Ovary (tissue), 3 donors: ENCODE results near the gene FAM222B.

Source experiments
- CTCF ChIP-seq, 3 donors: fragments of 450-650 bp in 2 of 3; fragments of 200-600 bp in 1 of 3; IDR thresholded peaks; one replicate each; pipeline versions ENCODE4 v1.5.1 to v1.8.0; 2016 to 2022; ENCODE audit warnings: antibody characterized with exemption in 3 of 3, mild to moderate bottlenecking in 1 of 3
- POLR2A ChIP-seq: fragments of 450-650 bp; IDR thresholded peaks from one replicate; pipeline ENCODE4 v1.6.1; 2017; ENCODE audit warnings: antibody characterized with exemption, mild to moderate bottlenecking, moderate library complexity
- donor health status: DM: no; HTN: no; CAD: no.

GRCh38 chr17:28792877-28793661 is 49.5 kb downstream of the FAM222B start:
- TF ChIP-seq CTCF (IDR thresholded peaks at IDR 0.05) (no peak), POLR2A (no peak)
